VCaP (cell line): Measurements from ENCODE around the gene MMS19.

Experiments
- H3K27ac ChIP-seq: fragments of 450-650 bp; 2 replicates; pipeline ENCODE4 v1.5.1; 2017
- CTCF ChIP-seq: fragments of 450-650 bp; conservative IDR thresholded peaks from 2 replicates; pipeline ENCODE4 v1.5.1; 2017; ENCODE audit warnings: mild to moderate bottlenecking, moderate library complexity

The MMS19 gene

GRCh38 chr10:97459933-97460332 is 38.3 kb downstream of the MMS19 start:
- TF ChIP-seq CTCF = no peak

GRCh38 chr10:97459111-97459510 is 39.1 kb downstream of the MMS19 start:
- H3K27ac ChIP-seq = no peak overlapping the region
- no peak for TF ChIP-seq CTCF

More at GRCh38 chr10:97459933-97460332, 38.3 kb downstream of the MMS19 start:
- H3K27ac ChIP-seq = no peak overlapping the region

- no peak for TF ChIP-seq CTCF
- no peak overlapping the region for H3K27ac ChIP-seq
Observed at GRCh38 chr10:97456686-97457065, 41.5 kb downstream of the MMS19 start.

GRCh38 chr10:97456034-97456685 is 42.1 kb downstream of the MMS19 start:
- H3K27ac ChIP-seq = no peak overlapping the region
- no peak for TF ChIP-seq CTCF

GRCh38 chr10:97454330-97455036 is 43.7 kb downstream of the MMS19 start:
- TF ChIP-seq CTCF = no peak
- H3K27ac ChIP-seq = no peak overlapping the region

- H3K27ac ChIP-seq = no peak overlapping the region
- no peak for TF ChIP-seq CTCF
Observed at GRCh38 chr10:97452352-97452751, 45.9 kb downstream of the MMS19 start.

GRCh38 chr10:97451605-97452004 is 46.6 kb downstream of the MMS19 start:
- H3K27ac ChIP-seq = no peak overlapping the region
- TF ChIP-seq CTCF = no peak
